ENCODE results near the gene COBL. TPM values are rescaled to one million over a fixed set of nuclear protein-coding genes. Genes with fewer than 3 reads are reported as not detected.

COBL gene
- total and polyA plus RNA-seq, 2 of the 4 experiments (the other 2 are of a cell fraction): under 0.01 TPM; not detected in 1

DNA sequence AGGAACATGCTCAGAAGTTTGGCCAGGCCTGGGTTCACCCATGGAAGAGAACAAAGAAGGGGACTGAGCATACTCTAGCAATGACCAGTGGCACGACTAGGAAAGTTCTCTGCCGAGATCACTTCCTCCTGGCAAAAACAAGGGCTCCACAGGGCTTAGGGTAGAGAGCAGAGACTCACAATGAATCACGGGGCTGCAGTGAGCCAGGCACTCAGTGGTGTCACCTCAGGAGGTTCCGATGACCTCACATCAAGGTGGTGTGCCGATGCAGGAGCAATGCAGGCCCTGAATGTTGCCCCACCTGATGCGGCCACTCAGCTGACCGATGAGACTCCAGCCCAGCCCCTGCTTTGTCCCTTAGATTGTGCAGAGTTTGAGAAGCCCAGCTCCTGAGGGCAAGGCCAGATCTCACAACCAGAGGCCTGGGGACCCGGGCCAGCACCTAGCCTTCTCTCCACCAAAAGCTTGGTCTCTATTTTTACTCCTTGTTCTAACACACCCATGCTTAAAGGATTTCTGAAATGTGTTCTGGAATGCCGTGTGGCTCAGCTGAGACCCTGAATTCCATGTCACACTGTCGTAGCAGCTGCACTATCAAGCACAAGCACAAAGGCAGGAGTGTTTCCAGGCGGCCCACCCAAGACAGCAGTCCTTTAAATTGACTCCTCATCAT is 60.9 kb downstream of the COBL start:
- H3K4me1 ChIP-seq (ENCODE audit: control insufficient read depth, insufficient read depth, low read length): no peaks in the 10 kb centered on the region
- H2BK20ac ChIP-seq (ENCODE audit: low read depth, low read length): no peak overlapping the region
- H2BK15ac ChIP-seq (ENCODE audit: low read depth, low read length): no peak overlapping the region
- TF ChIP-seq RAD21 (IDR thresholded peaks at IDR 0.05; ENCODE audit: low read length) (no peak), CEBPB (IDR thresholded peaks at IDR 0.05; ENCODE audit: low read depth, low read length) (no peak), MXI1 (IDR thresholded peaks at IDR 0.05; ENCODE audit: borderline replicate concordance, low read depth, low read length) (no peak), MAZ (IDR thresholded peaks at IDR 0.05; ENCODE audit: borderline replicate concordance, low read depth, low read length) (no peak), RFX5 (IDR thresholded peaks at IDR 0.05; ENCODE audit: low read depth, low read length) (no peak), SMC3 (IDR thresholded peaks at IDR 0.05; ENCODE audit: low read depth, low read length) (no peak), MAFK (IDR thresholded peaks at IDR 0.05; ENCODE audit: low read depth, low read length) (no peak), RCOR1 (IDR thresholded peaks at IDR 0.05; ENCODE audit: insufficient replicate concordance, low read length) (no peak), BHLHE40 (IDR thresholded peaks at IDR 0.05; ENCODE audit: low read depth, low read length) (no peak), NFE2L2 (IDR thresholded peaks at IDR 0.05; ENCODE audit: low read depth, low read length) (no peak), FOS (IDR thresholded peaks at IDR 0.05; ENCODE audit: low read depth, low read length) (no peak), CHD1 (IDR thresholded peaks at IDR 0.05; ENCODE audit: low read depth, low read length) (no peak), POLR2A (IDR thresholded peaks at IDR 0.05; ENCODE audit: low read depth, low read length) (no peak)
- TF ChIP-seq, protein P1, sequence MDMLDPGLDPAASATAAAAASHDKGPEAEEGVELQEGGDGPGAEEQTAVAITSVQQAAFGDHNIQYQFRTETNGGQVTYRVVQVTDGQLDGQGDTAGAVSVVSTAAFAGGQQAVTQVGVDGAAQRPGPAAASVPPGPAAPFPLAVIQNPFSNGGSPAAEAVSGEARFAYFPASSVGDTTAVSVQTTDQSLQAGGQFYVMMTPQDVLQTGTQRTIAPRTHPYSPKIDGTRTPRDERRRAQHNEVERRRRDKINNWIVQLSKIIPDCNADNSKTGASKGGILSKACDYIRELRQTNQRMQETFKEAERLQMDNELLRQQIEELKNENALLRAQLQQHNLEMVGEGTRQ (IDR thresholded peaks at IDR 0.05; ENCODE audit: low read depth, low read length): no peak
- TF ChIP-seq, protein P2, sequence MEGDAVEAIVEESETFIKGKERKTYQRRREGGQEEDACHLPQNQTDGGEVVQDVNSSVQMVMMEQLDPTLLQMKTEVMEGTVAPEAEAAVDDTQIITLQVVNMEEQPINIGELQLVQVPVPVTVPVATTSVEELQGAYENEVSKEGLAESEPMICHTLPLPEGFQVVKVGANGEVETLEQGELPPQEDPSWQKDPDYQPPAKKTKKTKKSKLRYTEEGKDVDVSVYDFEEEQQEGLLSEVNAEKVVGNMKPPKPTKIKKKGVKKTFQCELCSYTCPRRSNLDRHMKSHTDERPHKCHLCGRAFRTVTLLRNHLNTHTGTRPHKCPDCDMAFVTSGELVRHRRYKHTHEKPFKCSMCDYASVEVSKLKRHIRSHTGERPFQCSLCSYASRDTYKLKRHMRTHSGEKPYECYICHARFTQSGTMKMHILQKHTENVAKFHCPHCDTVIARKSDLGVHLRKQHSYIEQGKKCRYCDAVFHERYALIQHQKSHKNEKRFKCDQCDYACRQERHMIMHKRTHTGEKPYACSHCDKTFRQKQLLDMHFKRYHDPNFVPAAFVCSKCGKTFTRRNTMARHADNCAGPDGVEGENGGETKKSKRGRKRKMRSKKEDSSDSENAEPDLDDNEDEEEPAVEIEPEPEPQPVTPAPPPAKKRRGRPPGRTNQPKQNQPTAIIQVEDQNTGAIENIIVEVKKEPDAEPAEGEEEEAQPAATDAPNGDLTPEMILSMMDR (conservative IDR thresholded peaks at IDR 0.05; ENCODE audit: low read depth, low read length): no peak
- TF ChIP-seq, protein P3, sequence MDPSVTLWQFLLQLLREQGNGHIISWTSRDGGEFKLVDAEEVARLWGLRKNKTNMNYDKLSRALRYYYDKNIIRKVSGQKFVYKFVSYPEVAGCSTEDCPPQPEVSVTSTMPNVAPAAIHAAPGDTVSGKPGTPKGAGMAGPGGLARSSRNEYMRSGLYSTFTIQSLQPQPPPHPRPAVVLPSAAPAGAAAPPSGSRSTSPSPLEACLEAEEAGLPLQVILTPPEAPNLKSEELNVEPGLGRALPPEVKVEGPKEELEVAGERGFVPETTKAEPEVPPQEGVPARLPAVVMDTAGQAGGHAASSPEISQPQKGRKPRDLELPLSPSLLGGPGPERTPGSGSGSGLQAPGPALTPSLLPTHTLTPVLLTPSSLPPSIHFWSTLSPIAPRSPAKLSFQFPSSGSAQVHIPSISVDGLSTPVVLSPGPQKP (IDR thresholded peaks at IDR 0.05; ENCODE audit: borderline replicate concordance, low read depth, low read length): no peak
- H3K27ac ChIP-seq (ENCODE audit: insufficient read depth, low read length): no peak overlapping the region
- H2AFZ ChIP-seq (replicated peaks; ENCODE audit: low read length, poor library complexity): no peak overlapping the region
- H3K9me1 ChIP-seq (ENCODE audit: insufficient read depth, low read length): no peaks in the 10 kb centered on the region
- H3K79me1 ChIP-seq (ENCODE audit: low read depth in 1 of 2, low read length in 2 of 2): no peaks in the 10 kb centered on the region
- no peak overlapping the region for H3K9ac ChIP-seq (ENCODE audit: low read depth, low read length)
- H3K14ac ChIP-seq (replicated peaks; ENCODE audit: low read depth, low read length): no peak overlapping the region
- H4K20me1 ChIP-seq (ENCODE audit: insufficient read depth, low read length): no peaks in the 10 kb centered on the region
- H2BK5ac ChIP-seq (ENCODE audit: low read depth, low read length, poor library complexity, severe bottlenecking): no peak overlapping the region
- ATAC-seq (ENCODE audit: low read depth) (no peak), DNase-seq (no peak)
- ChIA-PET POLR2A (ENCODE audit: unreplicated experiment) (no interaction called here), CTCF (no interaction called here)
- H3K23ac ChIP-seq (ENCODE audit: low read depth, low read length): no peak overlapping the region
- H3K56ac ChIP-seq (ENCODE audit: extremely low read depth, insufficient read depth, low read length): no peak overlapping the region
- dilution Hi-C loops (cut with HindIII; ENCODE audit: low sequenced_read_pairs, unreplicated experiment) (no loop called here), intact Hi-C loops (cut with micrococcal nuclease) (no loop called here), in situ Hi-C loops (cut with MboI; ENCODE audit: low sequenced_read_pairs) (no loop called here)
- H3K27me3 ChIP-seq (ENCODE audit: control insufficient read depth, insufficient read depth, low read length): no peaks in the 10 kb centered on the region
- H3K9me3 ChIP-seq (ENCODE audit: control insufficient read depth, insufficient read depth, low read length): no peaks in the 10 kb centered on the region
- BruUV-seq (replicated peaks): no TSS peak
- H3K4me3 ChIP-seq (ENCODE audit: insufficient read depth, low read depth, low read length): no peak overlapping the region
- 33% methylated on average over 2 of the region's 11 CpGs; no CpG with 5 or more reads in 1 of the 2 experiments for WGBS, 2 experiments (ENCODE audit: extremely low coverage in 2 of 2, insufficient read length in 1 of 2)
- no peak overlapping the region for H2BK120ac ChIP-seq (ENCODE audit: low read depth, low read length)
- H4K5ac ChIP-seq (ENCODE audit: low read depth, low read length): no peak overlapping the region
- no peak overlapping the region for H3K4ac ChIP-seq (ENCODE audit: low read depth, low read length)
- no peak overlapping the region for H3K18ac ChIP-seq (ENCODE audit: low read depth, low read length)
- no peaks in the 10 kb centered on the region for H3K36me3 ChIP-seq (ENCODE audit: control insufficient read depth, insufficient read depth, low read length)
- H4K8ac ChIP-seq (ENCODE audit: low read depth in 2 of 2, low read length in 2 of 2): no peak overlapping the region
- H4K91ac ChIP-seq (ENCODE audit: insufficient read depth, low read depth, low read length): no peak overlapping the region
- H2AK5ac ChIP-seq (ENCODE audit: low read depth, low read length): no peak overlapping the region
- no peak overlapping the region for H2AK9ac ChIP-seq (replicated peaks; ENCODE audit: low read depth, low read length, poor library complexity)
- no peak overlapping the region for H3K4me2 ChIP-seq (ENCODE audit: low read depth, low read length)

All from IMR-90 (cell line).